ENCODE results near the gene YWHAQ. TPM values are rescaled to one million over a fixed set of nuclear protein-coding genes. Genes with fewer than 3 reads are reported as not detected.
A peak's percentile ranks its signal among the peaks of the same experiment; 100 is the strongest.

The YWHAQ gene
- total and polyA plus RNA-seq, 2 of the 4 experiments (the other 2 are of a cell fraction), result 196 to 255 TPM

DNA sequence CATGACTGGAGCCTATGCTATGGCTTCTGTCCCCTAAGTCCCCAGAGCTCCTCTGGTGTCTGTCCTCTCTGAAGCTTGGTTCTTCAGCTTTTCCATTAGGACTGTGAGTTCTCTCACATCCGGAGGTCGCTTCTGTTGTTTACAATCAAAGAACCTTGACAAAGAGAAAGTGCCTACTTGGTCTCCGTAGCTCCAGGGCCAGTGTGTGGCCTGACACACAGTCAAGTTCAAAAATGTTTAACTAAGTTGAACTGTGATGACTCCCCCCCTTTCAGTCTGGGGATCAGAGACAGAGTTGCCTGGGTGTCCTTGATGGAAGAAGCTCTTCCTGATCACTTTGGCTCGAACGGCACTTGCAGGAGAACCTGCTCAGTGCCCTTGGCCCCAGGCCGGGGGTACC, 26.3 kb upstream of the YWHAQ start:
- H3K4me1 ChIP-seq (ENCODE audit: control insufficient read depth, insufficient read depth, low read length), result peaks cover 20% of the 10 kb centered on the region

More for the DNA sequence above, 26.3 kb upstream of the YWHAQ start:
- Histone ChIP-seq H3K56ac (ENCODE audit: extremely low read depth, insufficient read depth, low read length) (peak overlapping the region; percentile 16; the same call in 1 of the 2 replicates), H3K9me1 (ENCODE audit: insufficient read depth, low read length) (peaks cover 13% of the 10 kb centered on the region), H2BK20ac (ENCODE audit: low read depth, low read length) (peak overlapping the region; percentile 71), H3K4ac (ENCODE audit: low read depth, low read length) (peak overlapping the region; percentile 90), H2BK5ac (ENCODE audit: low read depth, low read length, poor library complexity, severe bottlenecking) (peak overlapping the region; percentile 67), H3K79me1 (ENCODE audit: low read depth in 1 of 2, low read length in 2 of 2) (peaks cover 0 to 7% of the 10 kb centered on the region in 2 experiments; a peak in 2 of 4 replicates), H3K27me3 (ENCODE audit: control insufficient read depth, insufficient read depth, low read length) (no peaks in the 10 kb centered on the region), H2AFZ (replicated peaks; ENCODE audit: low read length, poor library complexity) (peak overlapping the region; percentile 76), H3K9ac (ENCODE audit: low read depth, low read length) (no peak overlapping the region), H3K9me3 (ENCODE audit: control insufficient read depth, insufficient read depth, low read length) (no peaks in the 10 kb centered on the region), H2BK120ac (ENCODE audit: low read depth, low read length) (peak overlapping the region; percentile 94), H3K18ac (ENCODE audit: low read depth, low read length) (peak overlapping the region; percentile 89), H4K5ac (ENCODE audit: low read depth, low read length) (peak overlapping the region; percentile 47), H4K91ac (ENCODE audit: insufficient read depth, low read depth, low read length) (peak overlapping the region; percentile 93), H3K23ac (ENCODE audit: low read depth, low read length) (peak overlapping the region; percentile 92), H2AK9ac (replicated peaks; ENCODE audit: low read depth, low read length, poor library complexity) (peak overlapping the region; percentile 82), H4K20me1 (ENCODE audit: insufficient read depth, low read length) (no peaks in the 10 kb centered on the region), H3K4me3 (ENCODE audit: insufficient read depth, low read depth, low read length) (no peak overlapping the region), H2AK5ac (ENCODE audit: low read depth, low read length) (peak overlapping the region; percentile 86), H3K14ac (replicated peaks; ENCODE audit: low read depth, low read length) (peak overlapping the region; percentile 79), H2BK15ac (ENCODE audit: low read depth, low read length) (peak overlapping the region; percentile 99), H3K36me3 (ENCODE audit: control insufficient read depth, insufficient read depth, low read length) (no peaks in the 10 kb centered on the region), H4K8ac (ENCODE audit: low read depth in 2 of 2, low read length in 2 of 2) (peak overlapping the region; percentile 7 to 86; a peak in 3 of 4 replicates), H3K4me2 (ENCODE audit: low read depth, low read length) (peak overlapping the region; percentile 25; the same call in 1 of the 2 replicates), H3K27ac (ENCODE audit: insufficient read depth, low read length) (peak overlapping the region; percentile 39)
- BruUV-seq (replicated peaks), result no TSS peak
- POLR2A ChIA-PET (ENCODE audit: unreplicated experiment), result no interaction called here
- dilution Hi-C loops (cut with HindIII; ENCODE audit: low sequenced_read_pairs, unreplicated experiment), result no loop called here
- intact Hi-C loops (cut with micrococcal nuclease), result loop anchor here (2.0 kb wide), 1 partner anchor 26 kb away; the partner anchor contains the start of gene YWHAQ
- CTCF ChIA-PET, result interaction anchor here (2.1 kb wide), 1 partner anchor 9 kb away, joined by 6 read pairs; no protein-coding TSS in a partner anchor
- no peak for TF ChIP-seq BHLHE40 (IDR thresholded peaks at IDR 0.05; ENCODE audit: low read depth, low read length)
- TF ChIP-seq, protein P1, sequence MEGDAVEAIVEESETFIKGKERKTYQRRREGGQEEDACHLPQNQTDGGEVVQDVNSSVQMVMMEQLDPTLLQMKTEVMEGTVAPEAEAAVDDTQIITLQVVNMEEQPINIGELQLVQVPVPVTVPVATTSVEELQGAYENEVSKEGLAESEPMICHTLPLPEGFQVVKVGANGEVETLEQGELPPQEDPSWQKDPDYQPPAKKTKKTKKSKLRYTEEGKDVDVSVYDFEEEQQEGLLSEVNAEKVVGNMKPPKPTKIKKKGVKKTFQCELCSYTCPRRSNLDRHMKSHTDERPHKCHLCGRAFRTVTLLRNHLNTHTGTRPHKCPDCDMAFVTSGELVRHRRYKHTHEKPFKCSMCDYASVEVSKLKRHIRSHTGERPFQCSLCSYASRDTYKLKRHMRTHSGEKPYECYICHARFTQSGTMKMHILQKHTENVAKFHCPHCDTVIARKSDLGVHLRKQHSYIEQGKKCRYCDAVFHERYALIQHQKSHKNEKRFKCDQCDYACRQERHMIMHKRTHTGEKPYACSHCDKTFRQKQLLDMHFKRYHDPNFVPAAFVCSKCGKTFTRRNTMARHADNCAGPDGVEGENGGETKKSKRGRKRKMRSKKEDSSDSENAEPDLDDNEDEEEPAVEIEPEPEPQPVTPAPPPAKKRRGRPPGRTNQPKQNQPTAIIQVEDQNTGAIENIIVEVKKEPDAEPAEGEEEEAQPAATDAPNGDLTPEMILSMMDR (conservative IDR thresholded peaks at IDR 0.05; ENCODE audit: low read depth, low read length), result no peak
- ATAC-seq (ENCODE audit: low read depth) (no peak), DNase-seq (no peak)
- 76% methylated on average over 3 of the region's 6 CpGs; no CpG with 5 or more reads in 1 of the 2 experiments for WGBS, 2 experiments (ENCODE audit: extremely low coverage in 2 of 2, insufficient read length in 1 of 2)
- in situ Hi-C loops (cut with MboI; ENCODE audit: low sequenced_read_pairs), result no loop called here
